Gastrocnemius medialis (tissue), 4 donors: Measurements from ENCODE around the gene ERN2.

ENCODE experiments used
- POLR2A ChIP-seq, 2 donors: fragments of 450-650 bp; IDR thresholded peaks; one replicate each; pipeline ENCODE4 v1.6.1; 2017; ENCODE audit warnings: antibody characterized with exemption in 2 of 2, mild to moderate bottlenecking in 2 of 2, moderate library complexity in 2 of 2
- TF ChIP-seq, protein P1 (sequence below), 5 experiments: fragments of 450-650 bp in 3 of 5; fragments of 200-600 bp in 2 of 5; sonication (generic) in 2 of 5; IDR thresholded peaks in 4 of 5; conservative IDR thresholded peaks in 1 of 5; 1 replicate in 4 of 5; 2 replicates in 1 of 5; pipeline ENCODE4 v1.5.1; 2016 to 2019; ENCODE audit warnings: antibody characterized with exemption in 5 of 5, mild to moderate bottlenecking in 3 of 5, moderate library complexity in 3 of 5

DNA sequence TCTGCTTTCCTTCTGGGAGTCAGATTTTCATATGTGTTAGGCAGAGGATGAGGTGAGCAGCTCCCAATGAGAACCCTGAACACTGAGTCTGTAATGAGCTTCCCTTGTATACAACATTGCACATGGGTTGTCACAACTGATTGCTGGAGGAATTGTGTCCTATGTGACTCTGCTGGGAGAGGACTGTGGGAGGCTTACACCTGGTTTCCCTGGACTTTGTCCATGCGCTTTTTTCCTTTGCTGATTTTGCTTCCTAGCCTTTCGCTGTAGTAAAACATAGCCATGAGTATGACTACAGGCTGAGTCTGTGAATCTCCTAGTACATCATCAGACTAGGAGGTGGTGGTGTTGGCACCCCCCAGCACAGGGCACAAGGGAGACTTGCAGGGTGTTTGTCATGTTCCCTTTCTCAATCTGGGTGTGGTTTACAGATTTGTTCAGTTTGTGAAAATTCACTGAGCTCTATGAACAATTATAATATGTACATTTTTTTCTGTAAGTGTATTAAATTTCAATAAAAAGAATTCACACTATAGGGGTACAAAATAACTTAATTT, 36.0 kb downstream of the ERN2 start:
- TF ChIP-seq, protein P1, sequence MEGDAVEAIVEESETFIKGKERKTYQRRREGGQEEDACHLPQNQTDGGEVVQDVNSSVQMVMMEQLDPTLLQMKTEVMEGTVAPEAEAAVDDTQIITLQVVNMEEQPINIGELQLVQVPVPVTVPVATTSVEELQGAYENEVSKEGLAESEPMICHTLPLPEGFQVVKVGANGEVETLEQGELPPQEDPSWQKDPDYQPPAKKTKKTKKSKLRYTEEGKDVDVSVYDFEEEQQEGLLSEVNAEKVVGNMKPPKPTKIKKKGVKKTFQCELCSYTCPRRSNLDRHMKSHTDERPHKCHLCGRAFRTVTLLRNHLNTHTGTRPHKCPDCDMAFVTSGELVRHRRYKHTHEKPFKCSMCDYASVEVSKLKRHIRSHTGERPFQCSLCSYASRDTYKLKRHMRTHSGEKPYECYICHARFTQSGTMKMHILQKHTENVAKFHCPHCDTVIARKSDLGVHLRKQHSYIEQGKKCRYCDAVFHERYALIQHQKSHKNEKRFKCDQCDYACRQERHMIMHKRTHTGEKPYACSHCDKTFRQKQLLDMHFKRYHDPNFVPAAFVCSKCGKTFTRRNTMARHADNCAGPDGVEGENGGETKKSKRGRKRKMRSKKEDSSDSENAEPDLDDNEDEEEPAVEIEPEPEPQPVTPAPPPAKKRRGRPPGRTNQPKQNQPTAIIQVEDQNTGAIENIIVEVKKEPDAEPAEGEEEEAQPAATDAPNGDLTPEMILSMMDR (IDR thresholded peaks at IDR 0.05 in 4 of 5, conservative IDR thresholded peaks at IDR 0.05 in 1 of 5) = no peak
- no peak for TF ChIP-seq POLR2A (IDR thresholded peaks at IDR 0.05)
